GM18508 (cell line): ENCODE results near the gene PGLYRP4.

ENCODE experiments used
- ATAC-seq: cut with Tn5 transposase; IDR thresholded peaks from one replicate; pipeline ENCODE4 v1.9.1; 2021; ENCODE audit warnings: moderate number of reproducible peaks; ENCODE audit not compliant: insufficient read depth, unreplicated experiment

PGLYRP4 gene

GRCh38 chr1:153348511-153349362 lies at the start of gene PGLYRP4:
PGLYRP4 (minus strand) TSS chr1:153348841; CDS start chr1:153347932, 909 bp downstream.
- no peak for ATAC-seq

- no peak for ATAC-seq
Observed at GRCh38 chr1:153397924-153398651, 49.4 kb upstream of the PGLYRP4 start.

GRCh38 chr1:153397051-153397923 lies 48.6 kb upstream of the PGLYRP4 start:
- no peak for ATAC-seq

GRCh38 chr1:153396461-153396860 lies 47.8 kb upstream of the PGLYRP4 start:
- no peak for ATAC-seq

- ATAC-seq: no peak
Observed at GRCh38 chr1:153395776-153396175, 47.1 kb upstream of the PGLYRP4 start.

GRCh38 chr1:153395136-153395685 lies 46.6 kb upstream of the PGLYRP4 start:
- no peak for ATAC-seq

GRCh38 chr1:153394391-153394790 lies 45.8 kb upstream of the PGLYRP4 start:
- ATAC-seq: no peak

GRCh38 chr1:153393926-153394325 lies 45.3 kb upstream of the PGLYRP4 start:
- ATAC-seq: no peak

GRCh38 chr1:153392822-153393221 lies 44.2 kb upstream of the PGLYRP4 start:
- ATAC-seq: no peak

- no peak for ATAC-seq
Observed at GRCh38 chr1:153392258-153392657, 43.6 kb upstream of the PGLYRP4 start.

GRCh38 chr1:153390938-153391710 lies 42.5 kb upstream of the PGLYRP4 start, which contains the start of gene S100A8:
S100A8 (minus strand) TSS chr1:153391073; CDS start chr1:153390535, 538 bp downstream.
- ATAC-seq: no peak

- no peak for ATAC-seq
Observed at GRCh38 chr1:153389973-153390879, 41.6 kb upstream of the PGLYRP4 start.

- no peak for ATAC-seq
Observed at GRCh38 chr1:153389401-153389800, 40.8 kb upstream of the PGLYRP4 start.

GRCh38 chr1:153387785-153388184 lies 39.1 kb upstream of the PGLYRP4 start:
- no peak for ATAC-seq

- no peak for ATAC-seq
Observed at GRCh38 chr1:153387001-153387400, 38.4 kb upstream of the PGLYRP4 start.

- no peak for ATAC-seq
Observed at GRCh38 chr1:153386500-153386901, 37.9 kb upstream of the PGLYRP4 start.

- no peak for ATAC-seq
Observed at GRCh38 chr1:153384958-153385580, 36.4 kb upstream of the PGLYRP4 start.

GRCh38 chr1:153380711-153381110 lies 32.1 kb upstream of the PGLYRP4 start:
- no peak for ATAC-seq
